HG03064 (cell line): ENCODE results near the gene SPOCK1.

ENCODE experiments used
- ATAC-seq: cut with Tn5 transposase; IDR thresholded peaks from one replicate; pipeline ENCODE4 v1.9.1; 2021; ENCODE audit warnings: low read depth; ENCODE audit not compliant: unreplicated experiment

The SPOCK1 gene

GRCh38 chr5:137308311-137308710 lies 190.8 kb downstream of the SPOCK1 start:
- ATAC-seq, result no peak

- ATAC-seq, result no peak
Observed at GRCh38 chr5:137306903-137307302, 192.2 kb downstream of the SPOCK1 start.

GRCh38 chr5:137305971-137306602 lies 193.0 kb downstream of the SPOCK1 start:
- ATAC-seq, result no peak

- no peak for ATAC-seq
Observed at GRCh38 chr5:137304226-137304874, 194.8 kb downstream of the SPOCK1 start.

- ATAC-seq, result no peak
Observed at GRCh38 chr5:137303509-137303908, 195.6 kb downstream of the SPOCK1 start.

GRCh38 chr5:137300411-137301240 lies 198.5 kb downstream of the SPOCK1 start:
- no peak for ATAC-seq

GRCh38 chr5:137296213-137296781 lies 202.8 kb downstream of the SPOCK1 start:
- ATAC-seq, result no peak

- no peak for ATAC-seq
Observed at GRCh38 chr5:137294604-137295003, 204.5 kb downstream of the SPOCK1 start.

- ATAC-seq, result no peak
Observed at GRCh38 chr5:137292461-137293027, 206.6 kb downstream of the SPOCK1 start.

GRCh38 chr5:137291436-137291835 lies 207.7 kb downstream of the SPOCK1 start:
- no peak for ATAC-seq

GRCh38 chr5:137291031-137291430 lies 208.1 kb downstream of the SPOCK1 start:
- no peak for ATAC-seq

GRCh38 chr5:137290373-137290772 lies 208.8 kb downstream of the SPOCK1 start:
- ATAC-seq, result no peak

GRCh38 chr5:137289856-137290255 lies 209.3 kb downstream of the SPOCK1 start:
- ATAC-seq, result no peak

- ATAC-seq, result no peak
Observed at GRCh38 chr5:137287569-137287968, 211.6 kb downstream of the SPOCK1 start.

GRCh38 chr5:137286025-137286610 lies 213.0 kb downstream of the SPOCK1 start:
- ATAC-seq, result no peak

- ATAC-seq, result no peak
Observed at GRCh38 chr5:137283801-137284200, 215.3 kb downstream of the SPOCK1 start.

GRCh38 chr5:137282216-137282615 lies 216.9 kb downstream of the SPOCK1 start:
- ATAC-seq, result no peak

- ATAC-seq, result no peak
Observed at GRCh38 chr5:137281201-137281600, 217.9 kb downstream of the SPOCK1 start.

- ATAC-seq, result no peak
Observed at GRCh38 chr5:137280656-137281055, 218.5 kb downstream of the SPOCK1 start.

GRCh38 chr5:137279521-137280231 lies 219.4 kb downstream of the SPOCK1 start:
- ATAC-seq, result no peak
